Activated CD8-positive, alpha-beta memory T cell treated with anti-CD3 and anti-CD28 coated beads for 36 hours (primary cell): ENCODE data around the gene APOA4. TPM values are rescaled to one million over a fixed set of nuclear protein-coding genes. Genes with fewer than 3 reads are reported as not detected.
"Not testable (repeated sequence)": the region's sequence is repeated elsewhere in the genome, so short reads cannot be mapped to it uniquely, and the experiment has no call there.

ENCODE experiments used
- CTCF ChIA-PET: fragments of 350-600 bp; sonication (Branson Sonifier 250); formaldehyde crosslinking; loops from one replicate; lab custom pipeline; 2021; ENCODE audit warnings: antibody characterized with exemption; lab: Charles Lee
- POLR2A ChIA-PET: fragments of 350-600 bp; sonication (Branson Sonifier 250); formaldehyde crosslinking; loops from one replicate; lab custom pipeline; 2021; ENCODE audit warnings: antibody characterized with exemption; lab: Charles Lee
- total RNA-seq, 2 experiments: library from RNA; stranded (reverse); gene quantifications; one replicate each; pipeline ENCODE4 v1.2.3, GENCODE V29; 2021

Gene APOA4
- total RNA-seq, 2 experiments from 2014 or later = not detected

GRCh38 chr11:116821050-116821918 is 1.8 kb downstream of the APOA4 start:
- ChIA-PET POLR2A (no interaction called here), CTCF (interaction anchor here (2.3 kb wide), 1 partner anchor 15 kb away, joined by 11 read pairs; the partner anchor contains the start of gene APOA1)

- POLR2A ChIA-PET = no interaction called here
Observed at GRCh38 chr11:116819049-116819448, 4.1 kb downstream of the APOA4 start.

GRCh38 chr11:116814502-116814901 is 8.6 kb downstream of the APOA4 start:
- CTCF ChIA-PET = no interaction called here
- POLR2A ChIA-PET = no interaction called here

More at GRCh38 chr11:116819049-116819448, 4.1 kb downstream of the APOA4 start:
- CTCF ChIA-PET = interaction anchor here (0.7 kb wide), 2 partner anchors 17 to 60 kb away, joined by 3 read pairs; no protein-coding TSS in a partner anchor

- CTCF ChIA-PET = interaction anchor here (1.3 kb wide), 2 partner anchors 23 kb away, joined by 3 to 4 read pairs; partner anchors contain the start of gene APOA5
Observed at GRCh38 chr11:116813781-116814471, 9.2 kb downstream of the APOA4 start.

GRCh38 chr11:116813170-116813569 is 9.9 kb downstream of the APOA4 start:
- ChIA-PET POLR2A (interaction anchor here (0.9 kb wide), 1 partner anchor 332 kb away, joined by 3 read pairs; no protein-coding TSS in a partner anchor), CTCF (interaction anchor here (1.3 kb wide), 2 partner anchors 22 to 23 kb away, joined by 3 to 4 read pairs; partner anchors contain the start of gene APOA5)

More at GRCh38 chr11:116813781-116814471, 9.2 kb downstream of the APOA4 start:
- POLR2A ChIA-PET = no interaction called here

- ChIA-PET CTCF (no interaction called here), POLR2A (no interaction called here)
Observed at GRCh38 chr11:116812109-116812508, 11.0 kb downstream of the APOA4 start.

- POLR2A ChIA-PET = no interaction called here
- CTCF ChIA-PET = no interaction called here
Observed at GRCh38 chr11:116811194-116811593, 11.9 kb downstream of the APOA4 start.

GRCh38 chr11:116808262-116809175 is 14.6 kb downstream of the APOA4 start:
- ChIA-PET POLR2A (no interaction called here), CTCF (no interaction called here)

- CTCF ChIA-PET = no interaction called here
- POLR2A ChIA-PET = no interaction called here
Observed at GRCh38 chr11:116807601-116808261, 15.4 kb downstream of the APOA4 start.

GRCh38 chr11:116804001-116804400 is 19.1 kb downstream of the APOA4 start:
- ChIA-PET POLR2A (no interaction called here), CTCF (no interaction called here)

GRCh38 chr11:116801662-116802061 is 21.4 kb downstream of the APOA4 start:
- POLR2A ChIA-PET = not testable (repeated sequence)
- CTCF ChIA-PET = interaction anchor here (2.4 kb wide), 1 partner anchor 11 kb away, joined by 9 read pairs; the partner anchor contains the start of gene APOA5

GRCh38 chr11:116800610-116801009 is 22.5 kb downstream of the APOA4 start:
- POLR2A ChIA-PET = interaction anchor here (0.7 kb wide), 1 partner anchor 25 kb away, joined by 3 read pairs; no protein-coding TSS in a partner anchor
- CTCF ChIA-PET = interaction anchor here (2.4 kb wide), 1 partner anchor 10 kb away, joined by 9 read pairs; the partner anchor contains the start of gene APOA5

- CTCF ChIA-PET = no interaction called here
Observed at GRCh38 chr11:116798368-116798767, 24.7 kb downstream of the APOA4 start.

GRCh38 chr11:116797816-116798215 is 25.3 kb downstream of the APOA4 start:
- ChIA-PET POLR2A (no interaction called here), CTCF (no interaction called here)

More at GRCh38 chr11:116798368-116798767, 24.7 kb downstream of the APOA4 start:
- POLR2A ChIA-PET = interaction anchor here (0.6 kb wide), 1 partner anchor 132 kb away, joined by 3 read pairs; no protein-coding TSS in a partner anchor

- ChIA-PET CTCF (no interaction called here), POLR2A (no interaction called here)
Observed at GRCh38 chr11:116796548-116796947, 26.6 kb downstream of the APOA4 start.

GRCh38 chr11:116794851-116795250 is 28.3 kb downstream of the APOA4 start:
- ChIA-PET CTCF (interaction anchor here (1.7 kb wide), 1 partner anchor 311 kb away, joined by 6 read pairs; no protein-coding TSS in a partner anchor), POLR2A (no interaction called here)

GRCh38 chr11:116793772-116794097 is 29.4 kb downstream of the APOA4 start:
- POLR2A ChIA-PET = no interaction called here
- CTCF ChIA-PET = interaction anchor here (0.6 to 5.7 kb wide), 4 partner anchors 43 to 433 kb away, joined by 3 to 56 read pairs (median 4); partner anchors contain the start of gene APOA1
